CD4-positive, alpha-beta memory T cell (primary cell): Measurements from ENCODE around the gene TLX2. TPM values are rescaled to one million over a fixed set of nuclear protein-coding genes. Genes with fewer than 3 reads are reported as not detected.

Experiments
- CTCF ChIA-PET: fragments of 350-600 bp; sonication (Branson Sonifier 250); formaldehyde crosslinking; loops from one replicate; lab custom pipeline; 2021; ENCODE audit warnings: inconsistent platforms; ENCODE audit not compliant: partially characterized antibody; lab: Charles Lee
- POLR2A ChIA-PET: fragments of 350-600 bp; sonication (Branson Sonifier 250); formaldehyde crosslinking; loops from one replicate; lab custom pipeline; 2021; ENCODE audit not compliant: partially characterized antibody; lab: Charles Lee
- DNase-seq, 5 donors: peaks; one replicate each; pipeline versions ENCODE4 v3.0.0 to v3.0.0-alpha.2; 2020 to 2022; ENCODE audit warnings: mixed read lengths in 1 of 5
- H3K27ac ChIP-seq: one replicate; pipeline ENCODE4 v1.7.0; 2013; ENCODE audit warnings: low read depth, low read length
- H3K27me3 ChIP-seq: 2 replicates; pipeline ENCODE4 v1.7.0; 2013; ENCODE audit warnings: mild to moderate bottlenecking, low read length, moderate library complexity; ENCODE audit not compliant: insufficient read depth
- H3K36me3 ChIP-seq: 2 replicates; pipeline ENCODE4 v1.7.0; 2013; ENCODE audit warnings: mild to moderate bottlenecking, low read length, moderate library complexity; ENCODE audit not compliant: insufficient read depth
- H3K4me1 ChIP-seq: 2 replicates; pipeline ENCODE4 v1.7.0; 2013; ENCODE audit warnings: mild to moderate bottlenecking, low read length, moderate library complexity; ENCODE audit not compliant: insufficient read depth
- H3K4me3 ChIP-seq, 2 donors: one replicate each; pipeline ENCODE4 v1.7.0; 2013; ENCODE audit warnings: low read length in 2 of 2, mild to moderate bottlenecking in 1 of 2
- H3K9me3 ChIP-seq, 2 donors: one replicate each; pipeline ENCODE4 v1.7.0; 2013; ENCODE audit warnings: low read length in 2 of 2, control low read depth in 1 of 2; ENCODE audit not compliant: control insufficient read depth in 1 of 2
- H3K27ac Mint-ChIP-seq, 7 donors: one replicate each; pipeline ENCODE4 v1.8.0; 2020 to 2021; ENCODE audit warnings: mixed read lengths in 7 of 7, mild to moderate bottlenecking in 6 of 7, inconsistent platforms in 3 of 7, moderate library complexity in 3 of 7
- H3K27me3 Mint-ChIP-seq, 2 donors: one replicate each; pipeline ENCODE4 v1.8.0; 2020 to 2021; ENCODE audit warnings: mixed read lengths in 2 of 2
- H3K36me3 Mint-ChIP-seq, 2 donors: one replicate each; pipeline ENCODE4 v1.8.0; 2020 to 2021; ENCODE audit warnings: mixed read lengths in 2 of 2, inconsistent platforms in 1 of 2, mild to moderate bottlenecking in 1 of 2
- H3K4me1 Mint-ChIP-seq, 4 donors: one replicate each; pipeline ENCODE4 v1.8.0; 2020 to 2021; ENCODE audit warnings: mixed read lengths in 4 of 4, mild to moderate bottlenecking in 1 of 4
- H3K4me3 Mint-ChIP-seq, 8 donors: one replicate each; pipeline ENCODE4 v1.8.0; 2020 to 2021; ENCODE audit warnings: mixed read lengths in 8 of 8, mild to moderate bottlenecking in 7 of 8, moderate library complexity in 6 of 8, inconsistent platforms in 3 of 8
- H3K9me3 Mint-ChIP-seq, 8 donors: one replicate each; pipeline ENCODE4 v1.8.0; 2020 to 2021; ENCODE audit warnings: mixed read lengths in 8 of 8, mild to moderate bottlenecking in 5 of 8, inconsistent platforms in 3 of 8, moderate library complexity in 1 of 8
- intact Hi-C: fragments of 100-400 bp; cut with micrococcal nuclease; formaldehyde crosslinking; loops from one replicate; pipeline ENCODE4 v1.15.1; 2023
- polyA plus RNA-seq, 2 donors: library from polyadenylated mRNA; unstranded; fragments of 300-500 nt; fragmentation: Illumina TruSeq; gene quantifications; one replicate each; pipeline ENCODE4 v1.2.3, GENCODE V29; 2021
- total RNA-seq, 2 experiments: library from RNA; stranded (reverse); gene quantifications; one replicate each; pipeline ENCODE4 v1.2.3, GENCODE V29; 2021

The TLX2 gene
- total and polyA plus RNA-seq, 4 experiments from 2014 or later = 0.14 to 0.53 (median 0.43) TPM

DNA sequence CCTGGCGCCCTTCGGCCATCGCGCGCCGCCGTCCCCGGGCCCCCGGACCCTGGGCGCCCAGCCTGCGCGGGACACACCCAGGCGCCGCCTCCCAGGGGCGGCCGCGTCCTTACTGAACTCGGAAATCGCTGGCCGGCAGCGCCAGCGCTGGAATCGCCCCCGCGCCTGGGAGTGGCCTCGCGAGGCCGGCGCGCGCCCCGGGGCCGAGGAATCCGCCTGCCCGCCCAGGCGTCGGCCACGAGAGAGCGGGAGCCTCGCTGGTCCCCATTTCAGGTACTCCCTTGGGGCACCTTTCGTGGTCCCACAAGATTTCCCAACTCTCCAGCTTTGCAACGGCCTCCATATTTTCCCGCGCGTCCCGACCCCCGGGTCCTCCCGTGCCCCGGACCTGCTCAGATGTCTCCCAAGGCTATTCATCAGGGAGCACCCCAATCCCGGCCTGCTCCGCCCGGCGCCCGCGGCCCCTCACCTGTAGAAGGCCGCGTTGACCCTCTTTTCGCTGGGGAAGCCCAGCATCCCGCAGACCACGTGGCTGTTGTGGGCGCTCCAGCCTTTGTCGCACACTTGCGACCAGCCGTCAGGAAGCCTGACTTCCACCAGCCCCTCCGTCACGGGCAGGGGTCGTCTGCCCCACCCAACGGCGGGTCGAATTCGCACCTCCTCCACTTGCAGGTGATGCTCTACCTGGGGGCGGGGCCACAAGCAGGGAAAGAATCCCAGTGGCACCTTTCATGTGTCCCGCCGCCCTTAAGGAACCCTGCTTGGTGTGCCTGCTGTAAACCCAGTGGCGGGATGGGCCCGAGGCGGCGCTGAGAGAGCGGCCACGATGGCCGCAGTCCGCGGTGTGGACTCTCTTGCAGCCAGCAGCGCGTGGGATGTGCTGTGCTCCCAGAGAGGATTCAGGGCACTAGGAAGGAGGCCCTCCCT lies 34.9 kb downstream of the TLX2 start:
- no peak overlapping the region for H3K27ac ChIP-seq
- peaks cover 26 to 46% of the 10 kb centered on the region in 2 donors for H3K27me3 Mint-ChIP-seq
- H3K27me3 ChIP-seq = peaks cover 30% of the 10 kb centered on the region
- POLR2A ChIA-PET = no interaction called here
- peaks cover 20% of the 10 kb centered on the region for H3K4me1 ChIP-seq
- peak overlapping the region; percentile 38 to 82 (median 52) for H3K4me3 Mint-ChIP-seq
- H3K9me3 ChIP-seq = no peaks in the 10 kb centered on the region
- H3K27ac Mint-ChIP-seq = no peak overlapping the region
- no peaks in the 10 kb centered on the region for H3K36me3 ChIP-seq
- peaks cover 0 to 2% of the 10 kb centered on the region in 2 donors for H3K36me3 Mint-ChIP-seq
- intact Hi-C loops = no loop called here
- H3K4me1 Mint-ChIP-seq = peaks cover 7 to 22% (median 15%) of the 10 kb centered on the region in 4 donors
- CTCF ChIA-PET = interaction anchor here (1.0 kb wide), 1 partner anchor 16 kb away, joined by 3 read pairs; no protein-coding TSS in a partner anchor
- peak overlapping the region in 1 of 2 donors; percentile 20 for H3K4me3 ChIP-seq
- no peak for DNase-seq
- no peaks in the 10 kb centered on the region for H3K9me3 Mint-ChIP-seq

- H3K27ac ChIP-seq = no peak overlapping the region
- DNase-seq = no peak
- CTCF ChIA-PET = interaction anchor here (1.1 kb wide), 1 partner anchor 37 kb away, joined by 3 read pairs; no protein-coding TSS in a partner anchor
- intact Hi-C loops = loop anchor here (10.0 kb wide), 1 partner anchor 155 kb away; no protein-coding TSS in a partner anchor
- H3K4me1 ChIP-seq = peaks cover 22% of the 10 kb centered on the region
- H3K27me3 Mint-ChIP-seq = peaks cover 26 to 39% of the 10 kb centered on the region in 2 donors
- H3K27ac Mint-ChIP-seq = no peak overlapping the region
- no peaks in the 10 kb centered on the region for H3K36me3 ChIP-seq
- peaks cover 7 to 27% (median 16%) of the 10 kb centered on the region in 4 donors for H3K4me1 Mint-ChIP-seq
- no peak overlapping the region for H3K4me3 ChIP-seq
- no peaks in the 10 kb centered on the region for H3K9me3 ChIP-seq
- H3K36me3 Mint-ChIP-seq = peaks cover 0 to 8% of the 10 kb centered on the region in 2 donors
- H3K4me3 Mint-ChIP-seq = peak overlapping the region in 4 of 8 donors; percentile 15 to 47 (median 34)
- H3K27me3 ChIP-seq = peaks cover 30% of the 10 kb centered on the region
- H3K9me3 Mint-ChIP-seq = peaks cover 0 to 2% (median 0%) of the 10 kb centered on the region in 8 donors
- POLR2A ChIA-PET = no interaction called here
Observed at GRCh38 chr2:74550231-74550630, 36.0 kb downstream of the TLX2 start.

- intact Hi-C loops = loop anchor here (10.0 kb wide), 1 partner anchor 157 kb away; no protein-coding TSS in a partner anchor
- Histone ChIP-seq H3K9me3 (no peaks in the 10 kb centered on the region), H3K4me1 (peaks cover 29% of the 10 kb centered on the region), H3K27ac (no peak overlapping the region), H3K27me3 (peaks cover 30% of the 10 kb centered on the region), H3K4me3 (no peak overlapping the region), H3K36me3 (no peaks in the 10 kb centered on the region)
- CTCF ChIA-PET = no interaction called here
- H3K9me3 Mint-ChIP-seq = peaks cover 0 to 2% (median 0%) of the 10 kb centered on the region in 8 donors
- peaks cover 24 to 37% of the 10 kb centered on the region in 2 donors for H3K27me3 Mint-ChIP-seq
- peak overlapping the region in 1 of 7 donors; percentile 0 for H3K27ac Mint-ChIP-seq
- peaks cover 10 to 38% (median 25%) of the 10 kb centered on the region in 4 donors for H3K4me1 Mint-ChIP-seq
- POLR2A ChIA-PET = no interaction called here
- H3K36me3 Mint-ChIP-seq = peaks cover 0 to 15% of the 10 kb centered on the region in 2 donors
- DNase-seq = no peak
- H3K4me3 Mint-ChIP-seq = peak overlapping the region in 1 of 8 donors; percentile 32
Observed at GRCh38 chr2:74551530-74551929, 37.3 kb downstream of the TLX2 start.

DNA sequence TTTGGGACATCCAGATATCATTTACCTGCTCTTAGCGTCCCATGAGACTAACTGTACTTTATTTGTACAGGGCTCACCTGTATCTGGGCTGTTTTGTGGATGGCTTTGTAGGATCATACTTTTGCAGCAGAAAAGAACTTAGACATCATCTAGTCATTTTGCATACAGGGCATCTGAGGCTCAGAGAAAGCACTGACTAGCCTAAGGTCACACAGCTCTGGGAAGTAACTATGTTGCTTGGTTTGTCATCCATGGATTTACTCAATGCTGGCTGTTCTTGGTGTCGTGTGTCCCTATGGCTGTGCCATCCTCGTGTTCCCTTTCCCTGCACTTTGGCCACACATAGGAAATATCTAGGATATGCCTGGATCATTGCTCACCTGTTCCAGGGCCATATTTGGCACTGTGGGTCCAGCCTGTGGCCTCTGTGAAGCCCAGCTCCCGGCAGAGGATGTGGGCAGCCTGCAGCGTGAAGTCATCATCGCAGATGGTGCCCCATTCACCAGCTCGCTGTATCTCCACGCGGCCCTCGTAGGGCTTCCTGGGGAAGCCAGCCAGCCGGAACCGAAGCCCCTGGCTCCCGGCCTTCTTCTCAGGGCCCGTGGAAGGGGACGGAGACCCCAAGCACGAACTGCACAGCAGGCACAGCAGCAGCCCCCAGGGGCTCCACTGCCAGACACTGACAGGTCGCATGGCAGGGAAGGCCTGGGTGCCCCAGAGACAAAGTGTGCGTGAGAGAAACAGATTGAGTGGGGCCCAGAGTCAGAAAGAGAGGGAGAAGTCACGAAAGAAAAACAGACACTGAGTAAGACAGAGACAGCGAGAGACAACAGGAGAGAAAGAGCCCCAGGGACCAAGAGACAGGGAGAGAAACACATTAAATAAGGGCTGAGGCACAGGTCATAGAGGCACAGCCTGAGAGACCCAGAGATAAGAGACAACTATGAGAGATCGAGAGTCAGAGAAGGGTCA lies 38.0 kb downstream of the TLX2 start:
- H3K4me3 Mint-ChIP-seq = peak overlapping the region in 7 of 8 donors; percentile 9 to 82 (median 67)
- intact Hi-C loops = loop anchor here (10.0 kb wide), 1 partner anchor 157 kb away; no protein-coding TSS in a partner anchor
- peak overlapping the region in 4 of 7 donors; percentile 21 to 90 (median 76) for H3K27ac Mint-ChIP-seq
- Histone ChIP-seq H3K4me1 (peaks cover 29% of the 10 kb centered on the region), H3K36me3 (no peaks in the 10 kb centered on the region), H3K27ac (no peak overlapping the region), H3K27me3 (peaks cover 28% of the 10 kb centered on the region), H3K9me3 (no peaks in the 10 kb centered on the region), H3K4me3 (no peak overlapping the region)
- ChIA-PET CTCF (no interaction called here), POLR2A (interaction anchor here (0.8 to 0.9 kb wide), 2 partner anchors 36 to 70 kb away, joined by 3 read pairs; partner anchors contain the start of genes CCDC142 and TTC31)
- H3K9me3 Mint-ChIP-seq = peaks cover 0 to 2% (median 0%) of the 10 kb centered on the region in 8 donors
- peaks cover 0 to 20% of the 10 kb centered on the region in 2 donors for H3K36me3 Mint-ChIP-seq
- H3K4me1 Mint-ChIP-seq = peaks cover 10 to 41% (median 26%) of the 10 kb centered on the region in 4 donors
- no peak for DNase-seq
- H3K27me3 Mint-ChIP-seq = peaks cover 23 to 35% of the 10 kb centered on the region in 2 donors

DNA sequence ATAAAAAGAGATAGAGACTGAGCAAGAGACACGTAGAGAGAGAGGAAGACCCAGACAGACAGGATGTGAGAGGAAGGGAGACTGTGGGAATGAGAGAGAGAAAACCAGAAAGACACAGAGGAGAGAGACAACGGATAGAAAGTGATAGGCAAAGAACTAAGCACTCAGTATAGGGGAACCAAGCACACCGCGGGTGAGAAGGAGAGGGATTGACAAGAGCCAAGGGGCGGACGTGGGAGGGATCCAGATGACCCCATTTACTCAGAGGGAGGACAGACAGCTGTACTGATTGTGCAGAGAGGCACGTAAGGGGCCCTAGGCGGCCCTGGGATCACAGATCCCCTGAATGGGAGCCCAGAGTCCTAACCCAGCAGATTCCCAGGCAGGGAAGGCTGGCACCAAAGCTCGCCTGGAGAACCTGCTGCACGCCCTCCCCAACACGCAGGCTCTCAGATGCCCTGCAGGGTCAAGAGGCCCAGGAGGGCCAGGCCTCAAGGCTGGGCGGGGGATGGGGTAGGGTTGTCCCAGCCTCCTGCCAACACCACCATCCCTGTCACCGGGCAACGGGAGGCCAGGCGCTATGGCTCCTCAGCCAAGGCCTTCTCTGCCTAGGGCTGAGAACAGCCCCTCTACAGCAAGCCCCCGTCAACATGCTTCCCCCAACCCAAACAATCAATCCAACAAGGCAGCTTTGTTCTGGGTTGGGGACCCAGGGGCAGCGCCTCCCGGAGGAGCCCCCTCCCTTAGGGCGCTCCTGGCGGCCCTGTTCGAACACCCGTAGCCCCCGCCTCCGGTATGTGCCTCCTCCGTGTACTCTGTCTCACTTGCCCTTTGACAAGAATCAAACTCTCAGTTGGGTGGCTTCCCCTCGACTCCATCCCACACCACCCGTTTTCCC lies 38.9 kb downstream of the TLX2 start:
- Mint-ChIP-seq H3K4me1 (peaks cover 10 to 40% (median 24%) of the 10 kb centered on the region in 4 donors), H3K36me3 (peaks cover 0 to 20% of the 10 kb centered on the region in 2 donors), H3K9me3 (peaks cover 0 to 2% (median 0%) of the 10 kb centered on the region in 8 donors), H3K27me3 (peaks cover 15 to 29% of the 10 kb centered on the region in 2 donors), H3K4me3 (peak overlapping the region; percentile 70 to 87 (median 78)), H3K27ac (peak overlapping the region; percentile 70 to 92 (median 79))
- Histone ChIP-seq H3K4me1 (peaks cover 29% of the 10 kb centered on the region), H3K27me3 (peaks cover 22% of the 10 kb centered on the region), H3K36me3 (no peaks in the 10 kb centered on the region), H3K9me3 (no peaks in the 10 kb centered on the region), H3K27ac (no peak overlapping the region), H3K4me3 (no peak overlapping the region)
- ChIA-PET CTCF (no interaction called here), POLR2A (interaction anchor here (0.8 to 1.3 kb wide), 4 partner anchors 37 to 161 kb away, joined by 3 to 4 read pairs (median 3); partner anchors contain the start of genes CCDC142 and TTC31)
- no peak for DNase-seq
- intact Hi-C loops = loop anchor here (10.0 kb wide), 1 partner anchor 158 kb away; no protein-coding TSS in a partner anchor
